Cardiac fibroblast (primary cell): ENCODE measurements around the gene CFAP44.
A peak's percentile ranks its signal among the peaks of the same experiment; 100 is the strongest.
"Not testable (repeated sequence)": the region's sequence is repeated elsewhere in the genome, so short reads cannot be mapped to it uniquely, and the experiment has no call there.

ENCODE experiments used
- DNase-seq, 2 donors: peaks; one replicate each; pipeline versions ENCODE4 v3.0.0 to v3.0.0-alpha.2; 2010; ENCODE audit warnings: low read depth in 2 of 2
- H3K4me3 ChIP-seq, 2 donors: replicated peaks in 1 of 2; 1 replicate in 1 of 2; 2 replicates in 1 of 2; pipeline ENCODE4 v1.5.1; 2011; ENCODE audit warnings: low read depth in 2 of 2, low read length in 2 of 2, mild to moderate bottlenecking in 2 of 2, moderate library complexity in 1 of 2
- TF ChIP-seq, protein P1 (sequence below): IDR thresholded peaks from one replicate; pipeline ENCODE4 v1.5.1; 2011; ENCODE audit warnings: low read depth, mild to moderate bottlenecking, low read length, inconsistent platforms

The CFAP44 gene, protein sequence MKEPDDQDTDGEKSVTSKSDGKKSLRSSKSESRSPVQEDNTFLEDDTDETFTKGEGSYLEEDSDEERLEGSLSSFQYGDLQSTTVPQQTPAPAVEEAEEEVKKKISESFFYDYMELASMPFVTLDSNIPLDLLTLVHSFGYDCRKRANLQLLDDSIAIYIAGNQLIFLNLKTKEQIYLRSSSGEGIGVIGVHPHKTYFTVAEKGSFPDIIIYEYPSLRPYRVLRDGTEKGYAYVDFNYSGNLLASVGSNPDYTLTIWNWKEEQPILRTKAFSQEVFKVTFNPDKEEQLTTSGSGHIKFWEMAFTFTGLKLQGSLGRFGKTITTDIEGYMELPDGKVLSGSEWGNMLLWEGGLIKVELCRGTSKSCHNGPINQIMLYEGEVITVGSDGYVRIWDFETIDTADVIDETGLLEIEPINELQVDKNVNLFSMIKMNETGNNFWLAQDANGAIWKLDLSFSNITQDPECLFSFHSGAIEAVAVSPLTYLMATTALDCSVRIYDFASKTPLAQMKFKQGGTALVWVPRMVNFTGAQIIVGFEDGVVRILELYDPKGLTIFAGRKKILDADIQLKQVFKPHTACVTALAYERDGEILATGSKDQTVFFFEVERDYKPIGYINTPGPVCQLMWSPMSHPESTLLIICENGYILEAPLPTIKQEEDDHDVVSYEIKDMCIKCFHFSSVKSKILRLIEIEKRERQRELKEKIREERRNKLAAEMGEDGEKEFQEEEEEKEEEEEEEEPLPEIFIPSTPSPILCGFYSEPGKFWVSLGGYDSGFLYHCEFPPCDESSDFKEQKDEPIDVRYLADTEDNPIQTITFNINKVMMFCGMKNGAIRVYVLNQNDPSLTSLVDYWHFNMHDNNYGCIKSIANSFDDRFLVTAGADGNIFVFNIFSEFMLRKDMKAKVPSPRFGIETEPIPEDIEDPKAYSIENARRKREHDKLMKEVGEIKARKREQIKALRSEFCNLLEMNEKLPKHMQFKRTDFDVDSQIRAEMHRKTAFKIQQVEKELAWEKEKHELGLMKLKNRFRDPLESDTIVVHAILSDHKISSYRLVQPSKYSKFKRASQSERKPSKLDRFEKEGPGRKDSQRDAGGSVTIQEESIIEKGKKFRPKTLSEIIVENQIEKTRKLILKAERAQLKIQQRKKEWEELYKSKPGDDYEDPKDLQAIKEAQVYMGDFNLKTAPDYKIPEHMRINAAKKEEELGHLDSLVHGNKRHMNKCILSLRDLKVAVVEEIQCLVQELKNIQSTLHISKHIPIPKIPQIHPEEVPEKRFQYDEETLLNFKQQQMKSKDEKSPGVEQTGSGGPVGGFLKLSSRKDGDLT (N-terminal part only)

DNA sequence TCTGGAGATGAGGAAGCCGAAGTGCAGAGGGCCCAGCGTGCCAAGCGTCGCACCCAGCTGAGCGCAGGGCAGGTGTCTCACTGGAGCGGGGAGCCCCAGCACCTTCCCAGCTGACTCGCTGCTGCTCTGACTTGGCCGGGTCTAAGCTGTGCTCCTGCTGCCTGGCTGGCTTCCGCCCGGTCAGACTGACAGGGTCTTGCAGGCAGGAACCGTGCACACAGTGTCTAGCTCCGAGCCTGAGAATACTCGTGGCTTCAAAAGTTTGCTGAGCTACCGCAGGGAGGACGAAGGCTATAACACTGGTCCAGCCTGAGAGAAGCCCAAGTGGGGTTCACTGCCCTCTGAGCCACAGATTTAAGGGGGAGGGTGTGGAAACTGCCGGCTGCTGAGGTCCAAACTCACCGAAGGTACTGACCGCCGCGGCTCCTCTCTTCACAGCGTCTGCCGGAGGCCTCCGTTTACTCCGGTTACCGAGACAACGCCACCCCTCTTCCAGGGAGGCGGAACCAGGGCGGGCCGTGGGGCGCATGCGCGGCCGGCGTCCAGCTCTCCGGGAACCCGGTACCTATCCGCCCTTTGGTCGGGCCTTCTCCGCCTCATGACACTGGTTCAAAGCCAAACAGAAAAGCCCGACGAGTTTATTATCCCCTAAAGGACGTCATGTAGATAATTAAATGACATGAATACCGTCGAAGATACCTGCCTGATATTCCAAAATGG is at the start of gene CFAP44:
CFAP44 (minus strand) TSS at position 443 of the 720 bp plus-strand sequence. CDS start 7,829 bp downstream, outside the sequence.
- TF ChIP-seq, protein P1, sequence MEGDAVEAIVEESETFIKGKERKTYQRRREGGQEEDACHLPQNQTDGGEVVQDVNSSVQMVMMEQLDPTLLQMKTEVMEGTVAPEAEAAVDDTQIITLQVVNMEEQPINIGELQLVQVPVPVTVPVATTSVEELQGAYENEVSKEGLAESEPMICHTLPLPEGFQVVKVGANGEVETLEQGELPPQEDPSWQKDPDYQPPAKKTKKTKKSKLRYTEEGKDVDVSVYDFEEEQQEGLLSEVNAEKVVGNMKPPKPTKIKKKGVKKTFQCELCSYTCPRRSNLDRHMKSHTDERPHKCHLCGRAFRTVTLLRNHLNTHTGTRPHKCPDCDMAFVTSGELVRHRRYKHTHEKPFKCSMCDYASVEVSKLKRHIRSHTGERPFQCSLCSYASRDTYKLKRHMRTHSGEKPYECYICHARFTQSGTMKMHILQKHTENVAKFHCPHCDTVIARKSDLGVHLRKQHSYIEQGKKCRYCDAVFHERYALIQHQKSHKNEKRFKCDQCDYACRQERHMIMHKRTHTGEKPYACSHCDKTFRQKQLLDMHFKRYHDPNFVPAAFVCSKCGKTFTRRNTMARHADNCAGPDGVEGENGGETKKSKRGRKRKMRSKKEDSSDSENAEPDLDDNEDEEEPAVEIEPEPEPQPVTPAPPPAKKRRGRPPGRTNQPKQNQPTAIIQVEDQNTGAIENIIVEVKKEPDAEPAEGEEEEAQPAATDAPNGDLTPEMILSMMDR = no peak
- peak; percentile 75 to 86 for DNase-seq
- peak within 1 kb of the TSS; percentile 29 to 38 for H3K4me3 ChIP-seq

DNA sequence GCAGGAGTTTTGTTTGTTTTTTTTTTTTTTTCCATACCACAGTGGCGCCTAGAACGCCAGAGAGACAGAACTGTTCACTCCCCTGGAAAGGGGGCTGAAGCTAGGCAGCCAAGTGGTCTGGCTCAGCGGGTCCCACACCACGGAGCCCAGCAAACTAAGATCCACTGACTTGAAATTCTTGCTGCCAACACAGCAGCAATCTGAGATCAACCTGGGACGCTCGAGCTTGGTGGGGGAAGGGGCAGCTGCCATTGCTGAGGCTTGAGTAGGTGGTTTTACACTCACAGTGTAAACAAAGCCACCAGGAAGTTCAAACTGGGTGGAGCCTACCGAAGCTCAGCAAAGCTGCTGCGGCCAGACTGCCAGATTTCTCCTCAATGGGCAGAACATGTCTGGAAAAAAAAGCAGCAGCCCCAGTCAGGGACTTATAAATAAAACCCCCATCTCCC is 43.9 kb upstream of the CFAP44 start:
- H3K4me3 ChIP-seq = no peak overlapping the region
- TF ChIP-seq, protein P1 = no peak

DNA sequence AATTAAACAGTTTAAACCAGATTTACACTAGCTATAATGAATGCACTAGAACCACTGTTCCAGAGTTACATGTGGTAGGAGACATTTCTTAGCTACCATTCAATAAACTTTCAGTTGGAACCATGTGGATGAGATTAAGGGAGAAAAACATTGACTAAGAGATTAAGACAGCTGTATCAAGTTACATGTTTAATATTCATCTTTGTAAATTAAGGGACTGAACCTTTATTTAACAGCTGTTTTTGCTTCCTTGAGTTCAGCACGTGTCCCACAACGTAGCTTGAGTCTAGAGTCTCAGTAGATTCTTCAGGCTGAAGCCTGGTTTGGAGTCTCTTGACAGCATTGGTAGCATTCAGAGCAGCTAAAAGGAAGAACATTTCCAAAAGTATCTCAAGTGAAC is 27.2 kb upstream of the CFAP44 start:
- DNase-seq = no peak

More for the DNA sequence above, 43.9 kb upstream of the CFAP44 start:
- DNase-seq = no peak

DNA sequence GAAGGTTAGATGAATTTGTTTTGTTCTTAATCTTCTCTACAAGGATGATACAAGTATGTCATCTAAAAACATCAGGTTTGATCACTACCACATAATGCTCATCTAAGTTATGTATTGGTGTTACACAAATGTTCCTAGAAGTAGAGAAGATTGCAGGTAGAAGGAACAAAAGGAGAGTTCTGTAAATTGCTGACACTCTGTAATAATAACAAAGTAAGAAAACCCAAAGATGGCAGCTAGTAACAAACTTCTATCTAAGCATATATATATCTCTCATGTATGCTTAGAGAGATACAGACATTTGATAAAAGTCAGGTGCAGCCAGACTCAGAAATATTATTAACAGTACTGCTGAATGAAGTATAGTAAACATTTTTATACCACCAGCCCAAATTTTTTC is 20.2 kb upstream of the CFAP44 start:
- no peak overlapping the region for H3K4me3 ChIP-seq
- TF ChIP-seq, protein P1 = no peak
- DNase-seq = no peak

More for the DNA sequence above, 27.2 kb upstream of the CFAP44 start:
- H3K4me3 ChIP-seq = no peak overlapping the region
- TF ChIP-seq, protein P1 = no peak

DNA sequence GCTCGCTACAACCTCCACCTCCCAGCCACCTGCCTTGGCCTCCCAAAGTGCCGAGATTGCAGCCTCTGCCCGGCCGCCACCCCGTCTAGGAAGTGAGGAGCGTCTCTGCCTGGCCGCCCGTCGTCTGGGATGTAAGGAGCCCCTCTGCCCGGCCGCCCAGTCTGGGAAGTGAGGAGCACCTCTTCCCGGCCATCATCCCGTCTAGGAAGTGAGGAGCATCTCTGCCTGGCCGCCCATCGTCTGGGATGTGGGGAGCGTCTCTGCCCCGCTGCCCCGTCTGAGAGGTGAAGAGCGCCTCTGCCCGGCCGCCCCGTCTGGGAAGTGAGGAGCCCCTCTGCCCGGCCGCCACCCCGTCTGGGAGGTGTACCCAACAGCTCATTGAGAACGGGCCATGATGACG is 17.3 kb upstream of the CFAP44 start:
- H3K4me3 ChIP-seq, DNase-seq: not testable (repeated sequence)

DNA sequence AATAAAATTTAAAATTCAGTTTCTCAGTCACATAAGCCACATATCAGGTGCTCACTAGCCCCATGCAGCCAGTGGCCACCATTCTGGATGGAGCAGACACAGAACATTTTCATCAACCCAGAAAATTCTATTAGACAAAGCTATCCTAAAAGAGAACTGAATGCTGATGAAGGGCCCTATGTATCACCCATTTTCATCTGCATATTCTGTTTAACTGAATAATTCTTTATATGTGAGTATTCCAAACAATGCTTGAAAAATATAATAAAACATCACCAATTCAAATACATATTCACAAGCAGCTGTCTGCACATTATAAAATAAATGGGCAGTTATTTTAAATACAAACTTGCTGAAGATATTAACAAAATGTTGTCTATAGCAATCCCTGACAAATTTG is 14.2 kb upstream of the CFAP44 start:
- DNase-seq = no peak
- no peak overlapping the region for H3K4me3 ChIP-seq
- TF ChIP-seq, protein P1 = no peak
